Left lung (tissue), 14 donors: ENCODE data around the gene TM4SF18. TPM values are rescaled to one million over a fixed set of nuclear protein-coding genes. Genes with fewer than 3 reads are reported as not detected.
"Not testable (repeated sequence)": the region's sequence is repeated elsewhere in the genome, so short reads cannot be mapped to it uniquely, and the experiment has no call there.

Source experiments
- ATAC-seq: fragments of 200-7000 bp; cut with Tn5 transposase; one replicate; pipeline ENCODE4 v1.9.1; 2020; ENCODE audit warnings: moderate library complexity
- DNase-seq, 4 donors: peaks; one replicate each; pipeline ENCODE4 v3.0.0-alpha.2; 2013 to 2020
- H3K27ac ChIP-seq, 2 donors: fragments of 200-600 bp; sonication (generic) in 1 of 2; one replicate each; pipeline versions ENCODE4 v1.5.0 to v1.8.0; 2020 to 2021
- H3K27me3 ChIP-seq, 2 donors: fragments of 200-600 bp; sonication (generic) in 1 of 2; one replicate each; pipeline versions ENCODE4 v1.5.0 to v1.8.0; 2020 to 2021
- H3K36me3 ChIP-seq, 2 donors: fragments of 200-600 bp; sonication (generic) in 1 of 2; one replicate each; pipeline versions ENCODE4 v1.5.0 to v1.8.0; 2020 to 2021
- H3K4me1 ChIP-seq, 2 donors: fragments of 200-600 bp; one replicate each; pipeline ENCODE4 v1.8.0; 2021
- H3K4me3 ChIP-seq, 2 donors: fragments of 200-600 bp; sonication (generic) in 1 of 2; one replicate each; pipeline versions ENCODE4 v1.5.0 to v1.8.0; 2020 to 2021; ENCODE audit warnings: mild to moderate bottlenecking in 1 of 2
- H3K9me3 ChIP-seq, 2 donors: fragments of 200-600 bp; sonication (generic) in 1 of 2; one replicate each; pipeline versions ENCODE4 v1.5.0 to v1.8.0; 2020 to 2021
- intact Hi-C, 2 donors: fragments of 100-400 bp; cut with DNase I; formaldehyde crosslinking; loops; one replicate each; pipeline versions ENCODE4 v1.11.2 to v1.14.2; 2022
- long read RNA-seq, 12 donors: library from polyadenylated mRNA in 2 of 12; unstranded in 2 of 12; transcript quantifications; one replicate each; pipeline ENCODE4 v2.0.0 and lab custom pipeline, GENCODE V29; 2019 to 2026
- polyA plus RNA-seq, 6 donors: library from polyadenylated mRNA; unstranded; fragments of 120-200 nt; gene quantifications; one replicate each; pipeline ENCODE4 v1.2.1, GENCODE V29; 2013; ENCODE audit not compliant: insufficient read length in 6 of 6
- total RNA-seq, 2 donors: library from RNA; stranded (reverse); fragmentation: NEBNext Ultra II Directional; extraction: Animal tissue kit (Norgen Biotek cat#: 25700); gene quantifications; one replicate each; pipeline ENCODE4 v1.2.1, GENCODE V29; 2021
- TF ChIP-seq, protein P1 (sequence below), 2 donors: fragments of 200-600 bp; sonication (generic) in 1 of 2; IDR thresholded peaks; one replicate each; pipeline versions ENCODE4 v1.5.0 to v1.8.0; 2021; ENCODE audit warnings: antibody characterized with exemption in 2 of 2
- donor health status: DM: no; HTN: yes; CAD: no.
- donor health status: DM: no; HTN: no; CAD: no.

TM4SF18 gene
- total RNA-seq = 1 to 10 TPM; 8.5 to 8.8 TPM
- polyA plus RNA-seq = 10 to 100 TPM in 3 of 6 donors, 1 to 10 TPM in 3; 9.4 to 13.3 (median 10.2) TPM
- long read RNA-seq, donor 1, partial matches to known transcripts = 0 of 4 reads
- long read RNA-seq, donor 1, other reads (novel, unspliced or antisense) = 0 of 4 reads
- long read RNA-seq, donor 2, partial matches to known transcripts = 0 of 4 reads
- long read RNA-seq, donor 2, other reads (novel, unspliced or antisense) = 0 of 4 reads
- long read RNA-seq, donor 3 = 0 reads
- long read RNA-seq, donor 4, transcript TM4SF18-201 (6 exons, 3,852 nt) = major isoform, 5 of 6 reads
- long read RNA-seq, donor 4, partial matches to known transcripts = 0 of 6 reads
- long read RNA-seq, donor 4, other reads (novel, unspliced or antisense) = 1 of 6 reads
- long read RNA-seq, donor 5, partial matches to known transcripts = 0 of 4 reads
- long read RNA-seq, donor 5, other reads (novel, unspliced or antisense) = 0 of 4 reads
- long read RNA-seq, donor 6, partial matches to known transcripts = 0 of 5 reads
- long read RNA-seq, donor 6, other reads (novel, unspliced or antisense) = 0 of 5 reads
- long read RNA-seq, donor 7 = 0 reads
- long read RNA-seq, donor 8, partial matches to known transcripts = 0 of 2 reads
- long read RNA-seq, donor 8, other reads (novel, unspliced or antisense) = 0 of 2 reads
- long read RNA-seq, donor 9 = 0 reads
- long read RNA-seq, donor 10, partial matches to known transcripts = 0 of 4 reads
- long read RNA-seq, donor 10, other reads (novel, unspliced or antisense) = 0 of 4 reads
- long read RNA-seq, donor 11, partial matches to known transcripts = 0 of 4 reads
- long read RNA-seq, donor 11, other reads (novel, unspliced or antisense) = 0 of 4 reads
- long read RNA-seq, donor 12, partial matches to known transcripts = 0 of 5 reads
- long read RNA-seq, donor 12, other reads (novel, unspliced or antisense) = 0 of 5 reads

- TF ChIP-seq, protein P1, sequence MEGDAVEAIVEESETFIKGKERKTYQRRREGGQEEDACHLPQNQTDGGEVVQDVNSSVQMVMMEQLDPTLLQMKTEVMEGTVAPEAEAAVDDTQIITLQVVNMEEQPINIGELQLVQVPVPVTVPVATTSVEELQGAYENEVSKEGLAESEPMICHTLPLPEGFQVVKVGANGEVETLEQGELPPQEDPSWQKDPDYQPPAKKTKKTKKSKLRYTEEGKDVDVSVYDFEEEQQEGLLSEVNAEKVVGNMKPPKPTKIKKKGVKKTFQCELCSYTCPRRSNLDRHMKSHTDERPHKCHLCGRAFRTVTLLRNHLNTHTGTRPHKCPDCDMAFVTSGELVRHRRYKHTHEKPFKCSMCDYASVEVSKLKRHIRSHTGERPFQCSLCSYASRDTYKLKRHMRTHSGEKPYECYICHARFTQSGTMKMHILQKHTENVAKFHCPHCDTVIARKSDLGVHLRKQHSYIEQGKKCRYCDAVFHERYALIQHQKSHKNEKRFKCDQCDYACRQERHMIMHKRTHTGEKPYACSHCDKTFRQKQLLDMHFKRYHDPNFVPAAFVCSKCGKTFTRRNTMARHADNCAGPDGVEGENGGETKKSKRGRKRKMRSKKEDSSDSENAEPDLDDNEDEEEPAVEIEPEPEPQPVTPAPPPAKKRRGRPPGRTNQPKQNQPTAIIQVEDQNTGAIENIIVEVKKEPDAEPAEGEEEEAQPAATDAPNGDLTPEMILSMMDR (IDR thresholded peaks at IDR 0.05) = no peak
- H3K36me3 ChIP-seq = no peaks in the 10 kb centered on the region
- H3K4me1 ChIP-seq = no peaks in the 10 kb centered on the region
- peak within 1 kb of the TSS in 1 of 2 donors; percentile 3 for H3K4me3 ChIP-seq
- H3K27me3 ChIP-seq = no peaks in the 10 kb centered on the region
- ATAC-seq = no peak
- DNase-seq = no peak
- no peaks in the 10 kb centered on the region for H3K9me3 ChIP-seq
- peak within 1 kb of the TSS; percentile 39 to 58 for H3K27ac ChIP-seq
- intact Hi-C loops = no loop called here
These were observed at the start of gene TM4SF18 for GRCh38 chr3:149333176-149333859. Gene TM4SF18 (minus strand): TSS chr3:149333636. CDS start chr3:149333382, 254 bp downstream.

GRCh38 chr3:149382518-149382917 lies 49.1 kb upstream of the TM4SF18 start:
- DNase-seq = no peak
- H3K9me3 ChIP-seq = no peaks in the 10 kb centered on the region
- intact Hi-C loops = no loop called here
- H3K4me3 ChIP-seq = no peak overlapping the region
- no peaks in the 10 kb centered on the region for H3K36me3 ChIP-seq
- ATAC-seq = no peak
- H3K4me1 ChIP-seq = peaks cover 9 to 16% of the 10 kb centered on the region in 2 donors
- no peak overlapping the region for H3K27ac ChIP-seq
- H3K27me3 ChIP-seq = no peaks in the 10 kb centered on the region
- TF ChIP-seq, protein P1 (IDR thresholded peaks at IDR 0.05) = no peak

DNA sequence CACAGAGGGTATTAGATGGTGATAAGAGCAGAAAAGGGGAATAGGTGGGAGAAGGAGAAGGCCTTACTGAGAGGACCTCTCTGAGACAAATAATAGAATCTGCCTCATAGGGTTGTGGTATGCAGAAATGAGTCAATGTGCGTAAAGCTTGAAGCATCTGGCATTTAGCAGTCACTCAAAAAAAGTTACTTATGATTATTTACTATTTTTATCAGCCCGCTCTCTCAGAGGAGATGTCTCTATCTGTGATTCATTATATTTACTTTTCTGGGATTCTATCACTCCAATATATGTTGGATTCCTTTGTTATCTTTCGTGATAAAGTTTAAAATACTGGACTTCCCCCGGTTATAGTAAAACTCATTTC lies 48.6 kb upstream of the TM4SF18 start:
- H3K4me1 ChIP-seq = peaks cover 9 to 21% of the 10 kb centered on the region in 2 donors
- no peak overlapping the region for H3K4me3 ChIP-seq
- intact Hi-C loops = no loop called here
- ATAC-seq (no peak), DNase-seq (no peak)
- H3K36me3 ChIP-seq = no peaks in the 10 kb centered on the region
- H3K27ac ChIP-seq = no peak overlapping the region
- no peaks in the 10 kb centered on the region for H3K9me3 ChIP-seq
- H3K27me3 ChIP-seq = no peaks in the 10 kb centered on the region
- TF ChIP-seq, protein P1 (IDR thresholded peaks at IDR 0.05) = no peak

DNA sequence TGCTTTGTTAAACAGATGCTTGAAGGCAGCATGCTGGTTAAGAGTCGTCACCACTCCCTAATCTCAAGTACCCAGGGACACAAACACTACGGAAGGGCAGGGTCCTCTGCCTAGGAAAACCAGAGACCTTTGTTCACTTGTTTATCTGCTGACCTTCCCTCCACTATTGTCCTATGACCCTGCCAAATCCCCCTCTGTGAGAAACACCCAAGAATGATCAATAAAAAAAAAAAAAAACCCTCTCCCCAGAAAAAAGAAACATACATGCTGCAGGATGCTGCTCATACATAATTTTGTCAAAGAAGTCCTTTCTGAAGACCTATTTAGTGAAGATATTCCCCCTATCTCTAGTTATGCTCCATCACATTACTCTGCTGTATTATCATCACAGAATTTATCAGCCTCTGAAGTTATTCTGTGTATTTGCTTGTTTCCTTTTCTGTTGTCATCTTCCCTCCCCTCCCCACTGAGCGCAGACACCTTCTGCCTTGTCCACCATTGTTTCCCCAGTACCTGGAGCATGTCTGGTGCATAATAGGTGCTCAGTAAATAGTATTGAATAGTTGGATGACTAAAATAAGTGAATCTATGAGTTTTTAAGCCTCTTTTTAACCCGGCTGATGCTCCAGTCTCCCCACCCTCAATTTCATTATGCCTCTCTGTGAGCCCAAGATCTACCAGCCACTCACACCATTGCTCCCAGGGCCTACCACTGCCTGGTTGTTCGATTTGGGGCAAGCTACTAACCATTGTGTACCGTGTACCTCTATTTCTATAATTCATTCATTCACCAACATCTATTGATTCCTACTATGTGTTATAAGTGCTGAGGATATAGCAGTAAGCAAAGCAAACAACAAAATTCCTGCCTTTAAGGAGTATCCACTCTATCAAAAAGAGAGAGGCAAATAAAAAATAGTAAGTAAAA lies 48.0 kb upstream of the TM4SF18 start:
- no peak for ATAC-seq
- no peak overlapping the region for H3K4me3 ChIP-seq
- H3K4me1 ChIP-seq = peaks cover 13 to 21% of the 10 kb centered on the region in 2 donors
- intact Hi-C loops = no loop called here
- no peak for DNase-seq
- no peaks in the 10 kb centered on the region for H3K36me3 ChIP-seq
- no peaks in the 10 kb centered on the region for H3K9me3 ChIP-seq
- no peak overlapping the region for H3K27ac ChIP-seq
- TF ChIP-seq, protein P1 (IDR thresholded peaks at IDR 0.05) = no peak
- no peaks in the 10 kb centered on the region for H3K27me3 ChIP-seq

DNA sequence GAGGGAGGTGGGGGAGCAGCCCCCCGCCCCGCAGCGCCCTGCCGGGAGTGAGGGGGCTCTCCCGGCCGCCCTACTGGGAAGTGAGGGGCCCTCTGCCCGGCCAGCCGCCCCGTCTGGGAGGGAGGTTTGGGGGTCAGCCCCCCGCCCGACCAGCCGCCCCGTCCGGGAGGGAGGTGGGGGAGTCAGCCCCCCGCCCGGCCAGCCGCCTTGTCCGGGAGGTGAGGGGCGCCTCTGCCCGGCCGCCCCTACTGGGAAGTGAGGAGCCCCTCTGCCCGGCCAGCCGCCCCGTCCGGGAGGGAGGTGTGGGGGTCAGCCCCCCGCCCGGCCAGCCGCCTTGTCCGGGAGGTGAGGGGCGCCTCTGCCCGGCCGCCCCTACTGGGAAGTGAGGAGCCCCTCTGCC lies 46.8 kb upstream of the TM4SF18 start:
- H3K27me3 ChIP-seq, intact Hi-C loops, H3K9me3 ChIP-seq, DNase-seq, H3K27ac ChIP-seq, ATAC-seq, H3K36me3 ChIP-seq, H3K4me3 ChIP-seq: not testable (repeated sequence)
- H3K4me1 ChIP-seq = peaks cover 8 to 21% of the 10 kb centered on the region in 2 donors
